Omental fat pad (tissue), 4 donors: ENCODE data around the gene FBXO40. TPM values are rescaled to one million over a fixed set of nuclear protein-coding genes. Genes with fewer than 3 reads are reported as not detected.

Experiments used
- ATAC-seq: fragments of 150-250 bp; one replicate; pipeline ENCODE4 v1.9.1; 2016; ENCODE audit warnings: mild to moderate bottlenecking, moderate library complexity; ENCODE audit not compliant: low FRiP score
- DNase-seq: peaks from one replicate; pipeline ENCODE4 v3.0.0-alpha.2; 2019; ENCODE audit warnings: low spot score
- CTCF ChIP-seq, 3 donors: fragments of 450-650 bp; IDR thresholded peaks; one replicate each; pipeline ENCODE4 v1.5.1; 2016 to 2017; ENCODE audit warnings: antibody characterized with exemption in 3 of 3, mild to moderate bottlenecking in 3 of 3, moderate library complexity in 2 of 3
- small RNA-seq: library from RNA; depleted of rRNA; stranded (forward); fragments of <200 nt; gene quantifications from one replicate; pipeline ENCODE3, GENCODE V24; 2016
- total RNA-seq, 4 donors: library from RNA; depleted of rRNA; stranded (reverse); fragments of >200 nt; gene quantifications; one replicate each; pipeline ENCODE4 v1.1.0, GENCODE V29; 2016

FBXO40 gene
- total RNA-seq, 4 donors from 2014 or later, result 0.06 to 0.32 TPM; not detected in 2

DNA sequence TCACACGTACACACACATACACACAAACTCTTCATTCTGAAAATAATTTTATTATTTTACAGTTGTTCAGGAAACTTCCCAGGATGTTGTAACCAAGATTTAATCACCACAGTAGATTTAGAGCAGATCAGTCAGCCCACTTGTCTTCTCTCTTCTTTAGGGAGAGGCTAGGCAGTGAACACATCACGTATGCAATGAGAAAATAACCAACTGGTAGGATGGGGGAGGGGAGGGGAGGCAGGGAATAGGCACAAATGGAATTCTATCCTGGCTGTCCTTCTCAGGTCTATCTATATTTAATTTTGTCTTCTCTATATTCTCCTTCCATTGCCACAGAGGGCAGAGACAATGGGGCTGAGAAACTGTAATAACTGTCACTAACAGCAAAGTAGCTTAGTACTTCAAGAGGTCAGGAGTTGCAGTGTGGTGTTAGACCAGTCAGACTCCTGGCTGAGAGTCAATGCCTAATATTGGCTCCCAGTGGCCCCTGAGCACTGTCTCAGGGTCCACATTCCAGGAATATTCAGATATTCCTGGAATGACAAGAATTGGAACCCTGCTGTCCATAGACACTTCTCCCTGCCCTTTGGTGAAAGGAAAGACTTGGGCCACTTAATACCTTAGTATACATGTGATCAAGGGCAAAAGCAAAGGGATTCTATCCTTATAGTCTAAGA lies 70.1 kb downstream of the FBXO40 start:
- ATAC-seq, result no peak
- no peak for DNase-seq
- no peak for TF ChIP-seq CTCF (IDR thresholded peaks at IDR 0.05)

GRCh38 chr3:121665488-121665887 lies 72.3 kb downstream of the FBXO40 start:
- DNase-seq (no peak), ATAC-seq (no peak)
- TF ChIP-seq CTCF (IDR thresholded peaks at IDR 0.05), result no peak

- DNase-seq (no peak), ATAC-seq (no peak)
- TF ChIP-seq CTCF (IDR thresholded peaks at IDR 0.05), result no peak
Measured at GRCh38 chr3:121667333-121667732, 74.2 kb downstream of the FBXO40 start.

- TF ChIP-seq CTCF (IDR thresholded peaks at IDR 0.05), result no peak
Measured at GRCh38 chr3:121670676-121671075, 77.5 kb downstream of the FBXO40 start.

GRCh38 chr3:121677141-121677540 lies 84.0 kb downstream of the FBXO40 start:
- TF ChIP-seq CTCF (IDR thresholded peaks at IDR 0.05), result no peak
- no peak for DNase-seq
- no peak for ATAC-seq

More at GRCh38 chr3:121670676-121671075, 77.5 kb downstream of the FBXO40 start:
- DNase-seq, result no peak
- no peak for ATAC-seq

Small RNAs within 50 kb of the gene (small RNA-seq; reads per million reads assigned to genes)
- gene RNU4-62P, result not detected

Other genes starting within 250 kb of the FBXO40 start
- under 1 TPM; 0.06 to 0.84 (median 0.25) TPM for gene POLQ, start 47.4 kb upstream of the FBXO40 start, total RNA-seq
- gene ARGFX, start 25.4 kb upstream of the FBXO40 start, total RNA-seq, result not detected
- gene HCLS1, start 67.5 kb downstream of the FBXO40 start, total RNA-seq, result 100 to 1,000 TPM in 3 of 4 donors, 10 to 100 TPM in 1; 61.5 to 164 (median 132) TPM
- gene GOLGB1, start 156.4 kb downstream of the FBXO40 start, total RNA-seq, result 10 to 100 TPM; 56.6 to 68.5 (median 57.5) TPM
- gene IQCB1, start 241.7 kb downstream of the FBXO40 start, total RNA-seq, result 10 to 100 TPM; 16.9 to 27.5 (median 19.9) TPM
- 1 to 10 TPM; 3.7 to 8.9 (median 6.1) TPM for gene EAF2, start 241.8 kb downstream of the FBXO40 start, total RNA-seq